ENCODE results near the gene TRMT2A. TPM values are rescaled to one million over a fixed set of nuclear protein-coding genes. Genes with fewer than 3 reads are reported as not detected.

The TRMT2A gene
- total RNA-seq, 1 donor from 2014 or later, result 78.5 TPM

DNA sequence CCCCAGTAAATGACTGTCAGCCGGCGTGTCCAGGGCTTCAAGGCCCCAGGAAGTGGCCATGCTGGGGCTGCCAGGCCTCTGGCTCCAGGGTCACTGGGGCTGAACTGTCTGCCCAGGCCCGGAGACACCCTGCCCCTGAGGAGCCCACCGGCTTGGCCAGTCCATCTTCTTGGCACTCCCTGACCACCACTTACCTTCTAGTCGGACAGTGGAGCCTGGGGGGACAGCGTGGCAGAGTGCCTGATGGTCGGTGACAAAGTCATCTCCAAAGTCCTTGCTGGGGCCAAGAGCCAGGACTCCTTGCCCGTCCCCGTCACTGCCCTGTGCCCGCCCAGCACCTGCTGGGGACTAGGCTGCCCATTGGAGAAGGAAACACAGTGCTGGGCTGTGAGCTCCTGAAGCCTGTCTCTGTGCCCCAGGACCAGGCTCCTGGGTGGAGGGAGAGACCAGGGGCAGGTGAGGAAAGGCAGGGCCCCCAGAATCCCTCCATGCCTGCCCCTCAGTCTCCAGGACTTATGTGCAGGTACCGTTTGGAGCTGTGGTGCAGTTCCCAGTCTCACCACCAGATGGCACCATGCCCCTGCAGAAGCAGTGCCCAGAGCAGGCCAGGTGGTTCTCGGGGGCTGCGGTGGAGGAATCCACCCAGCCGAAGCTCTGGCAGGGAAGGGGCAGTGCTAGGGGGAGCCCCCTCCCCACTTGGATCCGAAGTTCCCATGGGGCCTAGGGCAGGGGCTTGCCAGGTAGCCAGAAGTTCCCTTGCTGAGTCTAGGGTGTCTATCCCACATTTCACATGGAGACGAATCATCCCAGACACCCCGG lies 39.8 kb upstream of the TRMT2A start:
- H3K4me3 Mint-ChIP-seq (ENCODE audit: low read depth), result no peak overlapping the region
- H3K27ac Mint-ChIP-seq, result no peak overlapping the region
- peaks cover 7% of the 10 kb centered on the region for H3K27me3 Mint-ChIP-seq
- no peaks in the 10 kb centered on the region for H3K9me3 Mint-ChIP-seq (ENCODE audit: low read depth)
- H3K36me3 Mint-ChIP-seq (ENCODE audit: insufficient read depth), result no peaks in the 10 kb centered on the region
- TF ChIP-seq, protein P1, sequence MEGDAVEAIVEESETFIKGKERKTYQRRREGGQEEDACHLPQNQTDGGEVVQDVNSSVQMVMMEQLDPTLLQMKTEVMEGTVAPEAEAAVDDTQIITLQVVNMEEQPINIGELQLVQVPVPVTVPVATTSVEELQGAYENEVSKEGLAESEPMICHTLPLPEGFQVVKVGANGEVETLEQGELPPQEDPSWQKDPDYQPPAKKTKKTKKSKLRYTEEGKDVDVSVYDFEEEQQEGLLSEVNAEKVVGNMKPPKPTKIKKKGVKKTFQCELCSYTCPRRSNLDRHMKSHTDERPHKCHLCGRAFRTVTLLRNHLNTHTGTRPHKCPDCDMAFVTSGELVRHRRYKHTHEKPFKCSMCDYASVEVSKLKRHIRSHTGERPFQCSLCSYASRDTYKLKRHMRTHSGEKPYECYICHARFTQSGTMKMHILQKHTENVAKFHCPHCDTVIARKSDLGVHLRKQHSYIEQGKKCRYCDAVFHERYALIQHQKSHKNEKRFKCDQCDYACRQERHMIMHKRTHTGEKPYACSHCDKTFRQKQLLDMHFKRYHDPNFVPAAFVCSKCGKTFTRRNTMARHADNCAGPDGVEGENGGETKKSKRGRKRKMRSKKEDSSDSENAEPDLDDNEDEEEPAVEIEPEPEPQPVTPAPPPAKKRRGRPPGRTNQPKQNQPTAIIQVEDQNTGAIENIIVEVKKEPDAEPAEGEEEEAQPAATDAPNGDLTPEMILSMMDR (IDR thresholded peaks at IDR 0.05; ENCODE audit: unreplicated experiment), result peak; percentile 98
- DNase-seq (ENCODE audit: low spot score, unreplicated experiment), result peak; percentile 92
- peaks cover 7% of the 10 kb centered on the region for H3K4me1 Mint-ChIP-seq (ENCODE audit: low read depth)

DNA sequence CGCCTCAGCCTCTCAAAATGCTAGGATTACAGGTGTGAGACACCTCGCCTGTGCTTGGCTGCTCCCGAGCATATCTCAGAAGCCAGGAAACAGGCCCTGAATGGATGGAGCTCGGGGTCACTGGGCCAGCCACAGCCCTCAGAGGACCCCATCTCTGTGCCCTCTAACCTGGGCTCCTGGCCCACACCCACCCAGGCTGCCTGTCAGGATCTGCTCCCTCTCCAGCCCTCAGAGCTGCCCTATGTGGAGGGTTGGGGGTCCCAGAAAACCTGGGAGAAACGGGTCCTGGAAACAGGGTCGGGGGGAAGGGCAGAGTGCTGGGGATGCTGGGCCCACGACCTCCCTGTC lies 39.0 kb upstream of the TRMT2A start:
- no peak for DNase-seq (ENCODE audit: low spot score, unreplicated experiment)
- H3K27ac Mint-ChIP-seq, result no peak overlapping the region
- H3K4me3 Mint-ChIP-seq (ENCODE audit: low read depth), result no peak overlapping the region

DNA sequence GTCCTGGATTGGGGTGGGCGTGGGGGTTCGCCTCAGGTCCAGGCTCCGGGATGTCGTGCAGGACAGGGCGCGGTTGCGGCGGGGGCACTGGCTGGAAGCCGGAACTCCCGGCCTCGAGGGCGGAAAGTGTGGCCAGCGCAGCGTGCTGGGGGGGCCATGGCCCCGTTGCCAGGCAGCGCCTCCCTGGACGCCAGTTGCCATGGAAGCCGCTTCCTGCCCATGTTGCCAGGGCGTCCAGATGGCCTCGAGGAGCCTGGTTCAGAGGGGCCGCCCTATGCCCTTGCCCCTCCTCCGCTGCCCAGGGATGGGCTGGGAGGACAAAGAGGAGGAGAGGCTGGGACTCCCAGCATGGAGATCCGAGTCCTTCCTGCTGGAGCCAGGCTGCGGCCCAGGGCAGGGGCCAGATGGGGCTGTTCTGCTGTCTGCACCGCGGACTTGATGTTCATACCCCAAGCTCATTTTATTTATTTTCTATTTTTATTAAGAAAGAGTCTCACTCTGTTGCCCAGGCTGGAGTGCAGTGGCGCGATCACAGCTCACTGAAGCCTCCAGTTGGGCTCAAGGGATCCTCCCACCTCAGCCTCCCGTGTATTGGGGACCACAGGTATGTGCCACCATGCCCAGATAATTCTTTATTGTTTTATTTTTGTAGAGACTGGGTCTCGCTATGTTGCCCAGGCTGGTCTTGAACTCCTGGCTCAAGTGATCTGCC lies 38.5 kb upstream of the TRMT2A start:
- H3K9me3 Mint-ChIP-seq (ENCODE audit: low read depth), result no peaks in the 10 kb centered on the region
- no peak for DNase-seq (ENCODE audit: low spot score, unreplicated experiment)
- H3K27ac Mint-ChIP-seq, result no peak overlapping the region
- H3K27me3 Mint-ChIP-seq, result peaks cover 7% of the 10 kb centered on the region
- TF ChIP-seq, protein P1 (IDR thresholded peaks at IDR 0.05; ENCODE audit: unreplicated experiment), result no peak
- no peaks in the 10 kb centered on the region for H3K36me3 Mint-ChIP-seq (ENCODE audit: insufficient read depth)
- no peak overlapping the region for H3K4me3 Mint-ChIP-seq (ENCODE audit: low read depth)
- H3K4me1 Mint-ChIP-seq (ENCODE audit: low read depth), result peaks cover 7% of the 10 kb centered on the region

More for the DNA sequence above, 39.0 kb upstream of the TRMT2A start:
- no peaks in the 10 kb centered on the region for H3K9me3 Mint-ChIP-seq (ENCODE audit: low read depth)
- H3K36me3 Mint-ChIP-seq (ENCODE audit: insufficient read depth), result no peaks in the 10 kb centered on the region
- H3K27me3 Mint-ChIP-seq, result peaks cover 7% of the 10 kb centered on the region
- TF ChIP-seq, protein P1 (IDR thresholded peaks at IDR 0.05; ENCODE audit: unreplicated experiment), result no peak
- peaks cover 7% of the 10 kb centered on the region for H3K4me1 Mint-ChIP-seq (ENCODE audit: low read depth)

DNA sequence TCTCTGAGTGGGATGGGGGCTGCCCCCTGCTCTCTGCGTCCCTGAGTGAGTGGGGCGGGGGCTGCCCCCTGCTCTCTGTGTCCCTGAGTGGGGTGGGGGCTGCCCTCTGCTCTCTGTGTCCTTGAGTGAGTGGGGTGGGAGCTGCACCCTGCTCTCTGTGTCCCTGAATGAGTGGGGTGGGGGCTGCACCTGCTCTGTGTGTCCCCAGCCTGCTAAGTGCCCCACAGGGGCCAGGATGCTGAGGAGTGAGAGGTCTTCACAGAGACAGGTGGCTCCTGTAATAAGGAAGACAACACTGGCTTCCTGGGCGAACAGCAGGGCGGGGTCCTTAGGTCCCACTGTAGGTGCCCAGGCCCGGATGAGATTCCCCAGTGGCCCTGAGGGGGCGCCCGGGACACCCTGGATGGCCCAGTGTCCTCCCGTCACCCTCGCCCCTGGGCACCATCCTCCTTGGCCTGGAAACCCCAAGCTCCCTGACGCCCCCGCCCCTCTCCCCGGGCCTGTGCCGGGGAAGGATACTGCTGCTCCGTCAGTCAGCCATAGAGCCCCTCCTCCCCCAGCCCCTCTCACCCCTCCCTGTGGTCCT lies 37.7 kb upstream of the TRMT2A start:
- H3K27me3 Mint-ChIP-seq, result peaks cover 7% of the 10 kb centered on the region
- H3K4me1 Mint-ChIP-seq (ENCODE audit: low read depth), result peaks cover 7% of the 10 kb centered on the region
- TF ChIP-seq, protein P1 (IDR thresholded peaks at IDR 0.05; ENCODE audit: unreplicated experiment), result no peak
- no peak for DNase-seq (ENCODE audit: low spot score, unreplicated experiment)
- H3K27ac Mint-ChIP-seq, result no peak overlapping the region
- no peaks in the 10 kb centered on the region for H3K36me3 Mint-ChIP-seq (ENCODE audit: insufficient read depth)
- no peak overlapping the region for H3K4me3 Mint-ChIP-seq (ENCODE audit: low read depth)
- no peaks in the 10 kb centered on the region for H3K9me3 Mint-ChIP-seq (ENCODE audit: low read depth)

DNA sequence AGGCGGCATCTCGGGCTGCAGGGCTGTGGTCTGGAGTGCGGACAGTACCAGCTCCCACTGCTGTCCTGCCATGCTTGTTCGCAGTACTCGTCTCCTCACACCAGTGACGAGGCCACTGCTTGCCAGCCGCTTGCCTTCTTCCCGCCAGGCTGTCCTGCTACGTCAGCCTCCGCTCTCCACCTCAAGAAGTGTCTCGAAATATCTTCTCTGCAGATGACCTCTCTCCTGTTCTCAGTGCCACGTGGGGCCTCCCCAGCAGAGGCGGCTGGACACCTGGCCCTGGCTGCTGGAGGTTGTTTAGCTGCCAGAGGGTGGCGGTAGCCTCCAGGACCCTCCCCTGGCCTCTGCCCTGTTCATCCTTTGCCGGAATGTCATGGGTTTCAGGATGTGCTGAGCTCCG lies 36.9 kb upstream of the TRMT2A start:
- no peak overlapping the region for H3K27ac Mint-ChIP-seq
- peaks cover 7% of the 10 kb centered on the region for H3K27me3 Mint-ChIP-seq
- no peaks in the 10 kb centered on the region for H3K36me3 Mint-ChIP-seq (ENCODE audit: insufficient read depth)

More for the DNA sequence above, 36.9 kb upstream of the TRMT2A start:
- Mint-ChIP-seq H3K4me1 (ENCODE audit: low read depth) (peaks cover 4% of the 10 kb centered on the region), H3K4me3 (ENCODE audit: low read depth) (no peak overlapping the region), H3K9me3 (ENCODE audit: low read depth) (no peaks in the 10 kb centered on the region)
- DNase-seq (ENCODE audit: low spot score, unreplicated experiment), result no peak
- TF ChIP-seq, protein P1 (IDR thresholded peaks at IDR 0.05; ENCODE audit: unreplicated experiment), result peak; percentile 18
